ENCODE measurements around the gene ARL15. TPM values are rescaled to one million over a fixed set of nuclear protein-coding genes. Genes with fewer than 3 reads are reported as not detected.

Gene ARL15
- total and polyA plus RNA-seq, 2 of the 4 experiments (the other 2 are of a cell fraction), result 7.3 to 19.2 TPM

GRCh38 chr5:53929570-53929969 is 380.8 kb downstream of the ARL15 start:
- intact Hi-C loops (cut with micrococcal nuclease) (no loop called here), in situ Hi-C loops (cut with MboI; ENCODE audit: low sequenced_read_pairs) (no loop called here), dilution Hi-C loops (cut with HindIII; ENCODE audit: low sequenced_read_pairs, unreplicated experiment) (no loop called here)
- H3K79me1 ChIP-seq (ENCODE audit: low read depth in 1 of 2, low read length in 2 of 2), result no peaks in the 10 kb centered on the region
- no peak overlapping the region for H3K4ac ChIP-seq (ENCODE audit: low read depth, low read length)
- no peak overlapping the region for H3K9ac ChIP-seq (ENCODE audit: low read depth, low read length)
- H3K36me3 ChIP-seq (ENCODE audit: control insufficient read depth, insufficient read depth, low read length), result no peaks in the 10 kb centered on the region
- no peaks in the 10 kb centered on the region for H4K20me1 ChIP-seq (ENCODE audit: insufficient read depth, low read length)
- H3K56ac ChIP-seq (ENCODE audit: extremely low read depth, insufficient read depth, low read length), result no peak overlapping the region
- no peak overlapping the region for H3K14ac ChIP-seq (replicated peaks; ENCODE audit: low read depth, low read length)
- no peak overlapping the region for H4K8ac ChIP-seq (ENCODE audit: low read depth in 2 of 2, low read length in 2 of 2)
- H3K23ac ChIP-seq (ENCODE audit: low read depth, low read length), result no peak overlapping the region
- no peak overlapping the region for H3K4me2 ChIP-seq (ENCODE audit: low read depth, low read length)
- no peak overlapping the region for H4K91ac ChIP-seq (ENCODE audit: insufficient read depth, low read depth, low read length)
- no peak overlapping the region for H3K27ac ChIP-seq (ENCODE audit: insufficient read depth, low read length)
- ChIA-PET POLR2A (ENCODE audit: unreplicated experiment) (interaction anchor here (0.7 kb wide), 1 partner anchor 346 kb away, joined by 9 read pairs; no protein-coding TSS in a partner anchor), CTCF (no interaction called here)
- H3K4me1 ChIP-seq (ENCODE audit: control insufficient read depth, insufficient read depth, low read length), result peaks cover under 1% of the 10 kb centered on the region; the same call in 1 of the 2 replicates
- no peak overlapping the region for H2AK5ac ChIP-seq (ENCODE audit: low read depth, low read length)
- H3K4me3 ChIP-seq (ENCODE audit: insufficient read depth, low read depth, low read length), result no peak overlapping the region
- WGBS, 2 experiments (ENCODE audit: extremely low coverage in 2 of 2, insufficient read length in 1 of 2), result no CpG with 5 or more reads among the region's 2 CpGs
- no peak overlapping the region for H3K18ac ChIP-seq (ENCODE audit: low read depth, low read length)
- DNase-seq, result no peak
- no peak overlapping the region for H4K5ac ChIP-seq (ENCODE audit: low read depth, low read length)
- no peak overlapping the region for H2BK120ac ChIP-seq (ENCODE audit: low read depth, low read length)
- H2AK9ac ChIP-seq (replicated peaks; ENCODE audit: low read depth, low read length, poor library complexity), result no peak overlapping the region
- H3K9me1 ChIP-seq (ENCODE audit: insufficient read depth, low read length), result no peaks in the 10 kb centered on the region
- ATAC-seq (ENCODE audit: low read depth), result no peak
- H3K9me3 ChIP-seq (ENCODE audit: control insufficient read depth, insufficient read depth, low read length), result no peaks in the 10 kb centered on the region
- H2BK15ac ChIP-seq (ENCODE audit: low read depth, low read length), result no peak overlapping the region
- no TSS peak for BruUV-seq (replicated peaks)
- no peak overlapping the region for H2AFZ ChIP-seq (replicated peaks; ENCODE audit: low read length, poor library complexity)
- no peak overlapping the region for H2BK5ac ChIP-seq (ENCODE audit: low read depth, low read length, poor library complexity, severe bottlenecking)
- no peaks in the 10 kb centered on the region for H3K27me3 ChIP-seq (ENCODE audit: control insufficient read depth, insufficient read depth, low read length)
- TF ChIP-seq CEBPB (IDR thresholded peaks at IDR 0.05; ENCODE audit: low read depth, low read length) (peak; percentile 62), USF2 (IDR thresholded peaks at IDR 0.05; ENCODE audit: low read depth, low read length) (no peak), BHLHE40 (IDR thresholded peaks at IDR 0.05; ENCODE audit: low read depth, low read length) (no peak), CHD1 (IDR thresholded peaks at IDR 0.05; ENCODE audit: low read depth, low read length) (no peak)
- H2BK20ac ChIP-seq (ENCODE audit: low read depth, low read length), result no peak overlapping the region
